Psoas muscle (tissue), 8 donors: ENCODE results near the gene MAST4. TPM values are rescaled to one million over a fixed set of nuclear protein-coding genes. Genes with fewer than 3 reads are reported as not detected.

ENCODE experiments used
- ATAC-seq, 4 donors: fragments of 200-7000 bp; cut with Tn5 transposase; one replicate each; pipeline ENCODE4 v1.9.1; 2020; ENCODE audit warnings: moderate library complexity in 3 of 4, mild to moderate bottlenecking in 2 of 4
- DNase-seq, 2 donors: peaks; one replicate each; pipeline ENCODE4 v3.0.0-alpha.2; 2020
- H3K27ac ChIP-seq: fragments of 200-600 bp; one replicate; pipeline ENCODE4 v1.8.0; 2022
- H3K27me3 ChIP-seq, 3 donors: fragments of 200-600 bp in 1 of 3; one replicate each; pipeline versions ENCODE4 v1.6.1 to v1.8.0; 2013 to 2022; ENCODE audit warnings: low read length in 2 of 3, mild to moderate bottlenecking in 2 of 3, moderate library complexity in 1 of 3; ENCODE audit not compliant: insufficient read depth in 3 of 3
- H3K36me3 ChIP-seq, 2 donors: fragments of 200-600 bp in 1 of 2; one replicate each; pipeline versions ENCODE4 v1.6.1 to v1.8.0; 2013 to 2022; ENCODE audit warnings: low read depth in 1 of 2, mild to moderate bottlenecking in 1 of 2, moderate library complexity in 1 of 2; ENCODE audit not compliant: insufficient read depth in 1 of 2
- H3K4me1 ChIP-seq: fragments of 200-600 bp; one replicate; pipeline ENCODE4 v1.8.0; 2022
- H3K4me3 ChIP-seq: fragments of 200-600 bp; one replicate; pipeline ENCODE4 v1.8.0; 2022; ENCODE audit warnings: mild to moderate bottlenecking
- H3K9me3 ChIP-seq: fragments of 200-600 bp; one replicate; pipeline ENCODE4 v1.8.0; 2022
- WGBS, 3 donors: extraction: QIAGEN DNeasy Blood & Tissue Kit; methylation state at CpG; one replicate each; pipeline versions ENCODE4 v1.1.6 to v1.1.7; 2013; 5-methylcytosine and 5-hydroxymethylcytosine counted together
- intact Hi-C, 2 donors: fragments of 100-400 bp; cut with DNase I; formaldehyde crosslinking; loops; one replicate each; pipeline versions ENCODE4 v1.11.0 to v1.14.2; 2022
- polyA plus RNA-seq, 3 donors: library from polyadenylated mRNA; stranded (reverse); fragments of 200-250 nt; gene quantifications; one replicate each; pipeline ENCODE4 v1.2.3, GENCODE V29; 2013
- total RNA-seq, 4 donors: library from RNA; stranded (reverse); fragmentation: NEBNext Ultra II Directional in 2 of 4; extraction: Animal tissue kit (Norgen Biotek cat#: 25700) in 2 of 4; gene quantifications; one replicate each; pipeline versions ENCODE4 v1.2.1 to v1.2.4, GENCODE V29; 2021 to 2023
- TF ChIP-seq, protein P1 (sequence below): fragments of 200-600 bp; IDR thresholded peaks from one replicate; pipeline ENCODE4 v1.8.0; 2022; ENCODE audit warnings: antibody characterized with exemption
- donor health status: healthy with polysubstance abuse.
- donor health status: DM: no; HTN: no; CAD: no; lungs with moderate emphysema.
- donor health status: Bipolar disorder and iron deficiency.
- donor health status: healthy.
- donor health status: DM: yes; HTN: yes; CAD: no.
- donor health status: DM: no; HTN: no; CAD: no.
- donor health status: DM: no; HTN: no; CAD: no.
- donor health status: DM: yes; HTN: yes; CAD: no.

The MAST4 gene
- total and polyA plus RNA-seq, 7 donors: 3.2 to 123 (median 12.1) TPM

GRCh38 chr5:66713998-66714397 lies 117.8 kb downstream of the MAST4 start:
- TF ChIP-seq, protein P1, sequence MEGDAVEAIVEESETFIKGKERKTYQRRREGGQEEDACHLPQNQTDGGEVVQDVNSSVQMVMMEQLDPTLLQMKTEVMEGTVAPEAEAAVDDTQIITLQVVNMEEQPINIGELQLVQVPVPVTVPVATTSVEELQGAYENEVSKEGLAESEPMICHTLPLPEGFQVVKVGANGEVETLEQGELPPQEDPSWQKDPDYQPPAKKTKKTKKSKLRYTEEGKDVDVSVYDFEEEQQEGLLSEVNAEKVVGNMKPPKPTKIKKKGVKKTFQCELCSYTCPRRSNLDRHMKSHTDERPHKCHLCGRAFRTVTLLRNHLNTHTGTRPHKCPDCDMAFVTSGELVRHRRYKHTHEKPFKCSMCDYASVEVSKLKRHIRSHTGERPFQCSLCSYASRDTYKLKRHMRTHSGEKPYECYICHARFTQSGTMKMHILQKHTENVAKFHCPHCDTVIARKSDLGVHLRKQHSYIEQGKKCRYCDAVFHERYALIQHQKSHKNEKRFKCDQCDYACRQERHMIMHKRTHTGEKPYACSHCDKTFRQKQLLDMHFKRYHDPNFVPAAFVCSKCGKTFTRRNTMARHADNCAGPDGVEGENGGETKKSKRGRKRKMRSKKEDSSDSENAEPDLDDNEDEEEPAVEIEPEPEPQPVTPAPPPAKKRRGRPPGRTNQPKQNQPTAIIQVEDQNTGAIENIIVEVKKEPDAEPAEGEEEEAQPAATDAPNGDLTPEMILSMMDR: no peak
- Histone ChIP-seq H3K4me1 (no peaks in the 10 kb centered on the region), H3K9me3 (no peaks in the 10 kb centered on the region), H3K36me3 (no peaks in the 10 kb centered on the region), H3K4me3 (no peak overlapping the region), H3K27ac (no peak overlapping the region), H3K27me3 (no peaks in the 10 kb centered on the region)
- intact Hi-C loops: no loop called here
- no peak for ATAC-seq
- 91 to 94% (median 93%) methylated on average over 3 of the region's 3 CpGs for WGBS, 3 donors
- no peak for DNase-seq

DNA sequence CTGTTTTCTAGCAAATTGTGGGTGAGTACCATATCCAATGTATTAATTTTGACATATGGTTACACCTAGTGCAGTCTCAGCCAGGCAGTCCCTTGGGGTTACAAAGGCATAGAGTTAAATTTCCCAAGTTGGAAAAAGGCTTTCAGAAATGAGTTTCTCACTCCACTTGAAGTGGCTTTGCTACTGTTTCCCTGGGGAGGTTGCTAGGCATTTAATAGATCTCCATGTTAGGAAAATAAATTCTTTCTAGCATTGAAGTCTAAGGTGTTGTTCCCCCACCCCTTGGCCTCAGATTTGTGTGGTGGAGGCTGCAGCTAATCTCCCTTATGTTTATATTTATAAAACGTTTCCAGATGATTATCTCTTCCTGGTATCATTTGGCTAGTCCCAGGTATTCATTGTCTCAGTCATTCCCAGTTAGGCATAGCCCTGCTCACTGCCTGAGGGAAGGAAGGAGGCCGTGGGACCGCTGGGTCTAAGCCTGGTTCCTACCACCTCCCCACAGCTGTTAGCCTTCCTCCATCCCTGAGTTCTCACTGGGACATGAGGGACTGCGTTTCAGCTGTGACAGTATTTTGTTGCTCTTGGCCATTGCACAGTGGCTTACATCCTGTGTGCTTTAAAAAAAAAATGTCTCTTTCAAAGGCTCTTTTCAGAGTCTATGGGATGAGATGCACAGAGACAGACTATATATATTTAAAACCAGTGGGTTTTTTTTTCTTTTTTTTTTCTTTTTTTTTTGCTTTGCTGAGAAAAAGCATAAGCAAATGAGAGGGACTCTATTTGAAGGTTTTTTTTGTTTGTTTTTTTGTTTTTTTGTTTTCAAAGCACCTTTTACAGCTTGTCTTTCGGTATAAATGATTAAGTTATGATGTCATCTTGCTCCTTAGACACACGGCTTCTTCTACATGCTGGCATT lies 121.5 kb downstream of the MAST4 start:
- Histone ChIP-seq H3K27ac (no peak overlapping the region), H3K4me1 (no peaks in the 10 kb centered on the region), H3K27me3 (no peaks in the 10 kb centered on the region), H3K9me3 (no peaks in the 10 kb centered on the region), H3K36me3 (no peaks in the 10 kb centered on the region), H3K4me3 (no peak overlapping the region)
- 22 to 26% (median 23%) methylated on average over 6 of the region's 6 CpGs for WGBS, 3 donors
- DNase-seq: no peak
- TF ChIP-seq, protein P1: no peak
- no peak for ATAC-seq
- intact Hi-C loops: no loop called here

DNA sequence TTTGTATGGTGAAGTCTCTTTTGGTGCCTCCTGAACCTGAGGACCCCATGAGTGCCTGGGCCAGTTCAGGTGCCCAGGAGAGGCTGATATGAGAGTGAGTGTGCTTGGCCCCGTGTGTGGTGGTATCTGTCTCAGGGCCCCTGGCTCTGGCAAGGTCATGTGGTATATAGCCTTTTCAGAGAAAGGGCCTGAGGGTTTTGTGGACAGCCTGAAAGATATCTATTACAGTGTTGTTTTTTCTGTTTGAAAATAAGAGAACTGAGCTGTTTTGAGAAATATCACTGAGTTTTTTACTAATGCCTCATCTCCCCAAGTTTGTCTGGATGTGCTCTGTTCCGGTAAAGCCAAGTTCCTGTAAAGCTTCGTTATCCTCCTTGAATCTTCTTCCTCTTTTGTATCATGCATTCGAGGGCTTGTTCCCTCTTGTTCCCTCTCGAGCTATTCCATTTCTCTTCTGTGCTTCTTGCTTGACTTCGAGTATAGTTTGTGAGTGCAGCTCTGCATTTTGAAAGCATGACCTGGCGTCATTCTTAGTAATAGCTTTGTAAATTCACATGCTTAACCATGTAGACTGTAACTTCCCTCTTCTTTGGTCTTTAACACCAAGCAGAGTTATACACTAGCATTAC lies 122.3 kb downstream of the MAST4 start:
- ATAC-seq: no peak
- WGBS, 3 donors: 74 to 85% (median 74%) methylated on average over 7 of the region's 7 CpGs
- no peaks in the 10 kb centered on the region for H3K9me3 ChIP-seq

GRCh38 chr5:66720780-66721179 lies 124.6 kb downstream of the MAST4 start:
- Histone ChIP-seq H3K36me3 (no peaks in the 10 kb centered on the region), H3K4me1 (no peaks in the 10 kb centered on the region), H3K4me3 (no peak overlapping the region), H3K27me3 (peaks cover 0 to 2% (median 0%) of the 10 kb centered on the region in 3 donors), H3K27ac (no peak overlapping the region), H3K9me3 (no peaks in the 10 kb centered on the region)
- intact Hi-C loops: no loop called here
- ATAC-seq (no peak), DNase-seq (no peak)
- WGBS, 3 donors: 63 to 67% (median 66%) methylated on average over 5 of the region's 5 CpGs
- TF ChIP-seq, protein P1: no peak

More for the DNA sequence above, 122.3 kb downstream of the MAST4 start:
- TF ChIP-seq, protein P1: no peak
- H3K27ac ChIP-seq: no peak overlapping the region
- no peak overlapping the region for H3K4me3 ChIP-seq
- no peak for DNase-seq
- H3K36me3 ChIP-seq: no peaks in the 10 kb centered on the region
- peaks cover 0 to 2% (median 0%) of the 10 kb centered on the region in 3 donors for H3K27me3 ChIP-seq
- intact Hi-C loops: no loop called here
- no peaks in the 10 kb centered on the region for H3K4me1 ChIP-seq
